Measurements from ENCODE around the gene NOP16. TPM values are rescaled to one million over a fixed set of nuclear protein-coding genes. Genes with fewer than 3 reads are reported as not detected.
A peak's percentile ranks its signal among the peaks of the same experiment; 100 is the strongest.

NOP16 gene
- total RNA-seq, 2 experiments from 2014 or later: 44.5 to 46.3 TPM

DNA sequence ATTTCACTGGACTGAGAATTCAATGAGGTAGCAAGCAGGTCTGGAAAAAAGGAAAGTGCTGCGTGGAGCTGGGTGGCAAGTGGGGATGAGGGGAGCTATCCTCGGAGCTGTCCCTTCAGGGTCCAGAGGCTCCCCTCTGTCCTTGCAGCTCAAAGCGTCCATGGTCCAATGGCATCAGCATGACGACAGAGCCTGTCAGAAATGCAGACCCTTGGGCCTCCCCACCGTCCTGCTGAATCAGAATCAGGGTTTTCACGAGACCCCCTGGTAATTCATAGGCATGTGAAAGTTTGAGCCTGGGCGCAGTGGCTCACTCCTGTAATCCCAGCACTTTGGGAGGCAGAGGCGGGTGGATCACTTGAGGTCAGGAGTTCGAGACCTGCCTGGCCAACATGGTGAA, 5.7 kb upstream of the NOP16 start:
- ChIA-PET CTCF (no interaction called here), POLR2A (interaction anchor here (1.6 kb wide), 1 partner anchor 143 kb away, joined by 3 read pairs; the partner anchor contains the start of gene RNF44)
- no peak for ATAC-seq
- Mint-ChIP-seq H3K36me3 (ENCODE audit: low read depth) (peaks cover 23% of the 10 kb centered on the region), H3K27me3 (ENCODE audit: low read depth) (no peaks in the 10 kb centered on the region), H3K4me1 (ENCODE audit: low read depth) (peaks cover 13% of the 10 kb centered on the region), H3K27ac (no peak overlapping the region), H3K9me3 (ENCODE audit: insufficient read depth) (no peaks in the 10 kb centered on the region), H3K4me3 (no peak overlapping the region)
- DNase-seq: no peak

DNA sequence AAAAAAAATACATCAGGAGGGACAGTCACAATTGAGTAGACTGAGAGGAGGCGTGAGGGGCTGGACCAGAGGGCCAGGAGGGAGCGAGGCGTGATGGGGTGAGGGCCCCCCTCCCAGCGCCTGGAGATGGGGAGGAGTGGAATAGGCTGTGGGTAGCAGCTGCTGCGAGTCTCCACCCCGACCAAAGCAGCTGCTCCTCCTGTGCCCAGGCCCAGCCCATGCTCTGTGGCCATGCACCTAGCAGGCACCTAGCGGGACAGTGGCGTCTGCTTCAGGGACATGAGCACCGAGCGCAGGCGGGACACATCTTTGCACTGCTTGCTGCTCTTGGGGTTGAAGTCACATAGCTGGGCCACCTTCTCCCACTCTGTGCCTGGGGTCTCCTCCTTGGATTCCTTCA, 4.1 kb upstream of the NOP16 start:
- peaks cover 15% of the 10 kb centered on the region for H3K4me1 Mint-ChIP-seq (ENCODE audit: low read depth)
- ChIA-PET POLR2A (no interaction called here), CTCF (interaction anchor here (1.1 to 1.3 kb wide), 2 partner anchors 13 to 56 kb away, joined by 3 to 4 read pairs; partner anchors contain the start of gene FAF2)
- no peak overlapping the region for H3K4me3 Mint-ChIP-seq
- H3K36me3 Mint-ChIP-seq (ENCODE audit: low read depth): peaks cover 27% of the 10 kb centered on the region
- no peaks in the 10 kb centered on the region for H3K9me3 Mint-ChIP-seq (ENCODE audit: insufficient read depth)
- no peak for ATAC-seq
- H3K27ac Mint-ChIP-seq: no peak overlapping the region
- no peaks in the 10 kb centered on the region for H3K27me3 Mint-ChIP-seq (ENCODE audit: low read depth)
- no peak for DNase-seq

DNA sequence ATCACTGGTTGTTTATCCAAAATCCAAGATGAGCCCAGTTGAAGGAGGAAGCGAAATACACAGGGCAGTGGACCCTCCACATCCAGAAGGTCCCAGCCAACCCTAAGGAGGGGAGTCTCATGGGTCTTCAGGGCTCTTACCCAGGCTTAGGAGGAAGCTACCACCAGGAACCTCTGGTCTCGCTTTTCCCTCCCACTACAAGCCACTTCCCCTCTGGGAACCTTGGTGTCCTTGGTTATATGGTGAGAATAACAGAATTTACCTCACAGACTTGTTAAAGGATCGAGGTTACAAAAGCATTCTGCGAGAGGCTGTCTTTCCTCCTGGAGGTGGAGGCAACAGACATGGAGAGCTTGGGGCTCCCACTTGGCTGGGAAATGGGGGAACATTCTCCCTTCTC, 3.6 kb upstream of the NOP16 start:
- CTCF ChIA-PET: interaction anchor here (1.1 to 1.3 kb wide), 2 partner anchors 13 to 56 kb away, joined by 3 to 4 read pairs; partner anchors contain the start of gene FAF2
- no peaks in the 10 kb centered on the region for H3K27me3 Mint-ChIP-seq (ENCODE audit: low read depth)
- ATAC-seq (no peak), DNase-seq (no peak)
- H3K9me3 Mint-ChIP-seq (ENCODE audit: insufficient read depth): no peaks in the 10 kb centered on the region
- peak overlapping the region; percentile 35 for H3K27ac Mint-ChIP-seq
- H3K36me3 Mint-ChIP-seq (ENCODE audit: low read depth): peaks cover 30% of the 10 kb centered on the region
- POLR2A ChIA-PET: interaction anchor here (0.6 kb wide), 1 partner anchor 142 kb away, joined by 3 read pairs; no protein-coding TSS in a partner anchor
- peaks cover 20% of the 10 kb centered on the region for H3K4me1 Mint-ChIP-seq (ENCODE audit: low read depth)
- H3K4me3 Mint-ChIP-seq: no peak overlapping the region

DNA sequence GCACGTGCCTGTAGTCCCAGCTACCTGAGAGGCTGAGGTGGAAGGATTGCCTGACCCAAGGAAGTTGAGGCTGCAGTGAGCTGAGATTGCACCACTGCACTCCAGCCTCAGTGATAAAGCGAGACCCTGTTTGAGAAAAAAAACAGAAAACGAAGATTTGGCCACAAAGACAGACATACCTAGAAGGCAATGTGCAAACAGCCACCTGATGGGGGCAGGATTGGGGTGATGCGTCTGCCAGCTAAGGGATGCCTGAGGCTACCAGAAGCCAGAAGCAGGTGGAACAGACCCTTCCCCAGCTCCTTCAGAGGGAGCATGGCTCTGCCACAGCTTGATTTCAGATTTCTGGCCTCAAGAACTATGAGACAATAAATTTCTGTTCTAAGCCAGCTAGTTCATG, 3.1 kb upstream of the NOP16 start:
- H3K4me3 Mint-ChIP-seq: no peak overlapping the region
- ATAC-seq: no peak
- ChIA-PET CTCF (interaction anchor here (1.1 to 1.3 kb wide), 2 partner anchors 14 to 57 kb away, joined by 3 to 4 read pairs; partner anchors contain the start of gene FAF2), POLR2A (interaction anchor here (0.6 kb wide), 1 partner anchor 142 kb away, joined by 3 read pairs; no protein-coding TSS in a partner anchor)
- H3K27me3 Mint-ChIP-seq (ENCODE audit: low read depth): no peaks in the 10 kb centered on the region
- DNase-seq: no peak
- peak overlapping the region; percentile 35 for H3K27ac Mint-ChIP-seq
- peaks cover 36% of the 10 kb centered on the region for H3K36me3 Mint-ChIP-seq (ENCODE audit: low read depth)
- no peaks in the 10 kb centered on the region for H3K9me3 Mint-ChIP-seq (ENCODE audit: insufficient read depth)
- peaks cover 25% of the 10 kb centered on the region for H3K4me1 Mint-ChIP-seq (ENCODE audit: low read depth)

DNA sequence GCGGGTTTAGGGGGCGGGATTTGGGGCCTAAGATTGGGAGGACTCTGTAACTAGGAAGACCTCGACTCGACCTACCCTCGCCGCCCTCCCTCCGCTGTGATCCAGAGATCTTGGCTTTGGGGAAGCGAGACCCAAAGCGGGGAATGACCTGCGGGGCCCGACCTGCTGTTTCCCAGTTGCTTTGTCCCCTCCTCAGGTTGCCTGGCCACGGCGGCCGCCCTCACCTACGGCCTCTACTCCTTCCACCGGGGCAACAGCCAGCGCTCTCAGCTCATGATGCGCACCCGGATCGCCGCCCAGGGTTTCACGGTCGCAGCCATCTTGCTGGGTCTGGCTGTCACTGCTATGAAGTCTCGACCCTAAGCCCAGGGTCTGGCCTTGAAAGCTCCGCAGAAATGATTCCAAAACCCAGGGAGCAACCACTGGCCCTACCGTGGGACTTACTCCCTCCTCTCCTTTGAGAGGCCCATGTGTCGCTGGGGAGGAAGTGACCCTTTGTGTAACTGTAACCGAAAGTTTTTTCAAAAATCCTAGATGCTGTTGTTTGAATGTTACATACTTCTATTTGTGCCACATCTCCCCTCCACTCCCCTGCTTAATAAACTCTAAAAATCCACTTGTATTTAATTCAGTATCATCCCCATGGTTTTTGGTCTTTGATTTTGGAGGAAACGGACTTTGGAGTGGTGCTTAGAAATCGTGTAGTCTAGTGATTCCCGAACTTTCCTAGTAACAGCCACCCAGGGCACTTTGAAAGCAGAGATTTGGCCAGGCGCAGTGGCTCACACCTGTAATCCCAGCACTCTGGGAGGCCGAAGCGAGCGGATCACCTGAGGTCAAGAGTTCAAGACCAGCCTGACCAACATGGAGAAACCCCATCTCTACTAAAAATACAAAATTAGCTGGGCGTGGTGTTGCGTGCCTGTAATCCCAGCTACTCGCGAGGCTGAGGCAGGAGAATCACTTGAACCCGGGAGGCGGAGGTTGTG, 1.0 kb upstream of the NOP16 start:
- Mint-ChIP-seq H3K27ac (peak overlapping the region; percentile 99), H3K36me3 (ENCODE audit: low read depth) (peaks cover 53% of the 10 kb centered on the region), H3K4me1 (ENCODE audit: low read depth) (peaks cover 38% of the 10 kb centered on the region), H3K27me3 (ENCODE audit: low read depth) (no peaks in the 10 kb centered on the region), H3K4me3 (peak overlapping the region; percentile 93), H3K9me3 (ENCODE audit: insufficient read depth) (no peaks in the 10 kb centered on the region)
- DNase-seq (no peak), ATAC-seq (peak; percentile 54)
- POLR2A ChIA-PET: interaction anchor here (0.9 to 2.3 kb wide), 8 partner anchors 21 to 909 kb away, joined by 3 to 10 read pairs (median 4); partner anchors contain the start of genes FAF2, KIAA1191 and RNF44
- CTCF ChIA-PET: interaction anchor here (1.1 to 1.4 kb wide), 2 partner anchors 58 to 154 kb away, joined by 3 to 4 read pairs; no protein-coding TSS in a partner anchor

DNA sequence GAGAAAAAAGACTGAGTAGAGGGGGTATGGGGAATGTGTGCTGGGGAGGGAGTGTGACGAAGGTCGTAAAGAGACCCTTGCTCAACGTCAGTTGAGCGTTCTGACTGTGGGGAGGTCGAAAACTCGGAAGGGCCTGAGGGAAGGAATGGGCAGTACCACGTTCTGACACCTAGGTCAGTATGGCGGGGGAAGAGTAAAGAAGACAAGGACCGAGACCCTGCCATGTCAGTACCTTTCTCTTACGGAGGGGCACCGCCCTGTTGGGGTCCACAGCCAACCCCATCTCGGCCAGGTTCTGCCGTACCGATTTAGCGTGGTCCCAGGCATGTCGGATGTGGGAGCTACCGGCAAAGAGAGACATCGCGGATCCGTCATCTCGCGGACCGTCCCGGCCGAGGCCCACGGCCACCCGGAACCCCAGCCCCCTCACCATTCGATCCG, 375 bp downstream of the NOP16 start:
- peaks cover 38% of the 10 kb centered on the region for H3K4me1 Mint-ChIP-seq (ENCODE audit: low read depth)
- peak; percentile 2 for ATAC-seq

GRCh38 chr5:176387384-176387925, 943 bp downstream of the NOP16 start:
- DNase-seq: no peak
- ATAC-seq: no peak
- Mint-ChIP-seq H3K27ac (peak overlapping the region; percentile 99), H3K9me3 (ENCODE audit: insufficient read depth) (no peaks in the 10 kb centered on the region), H3K4me3 (peak overlapping the region; percentile 93), H3K4me1 (ENCODE audit: low read depth) (peaks cover 38% of the 10 kb centered on the region), H3K27me3 (ENCODE audit: low read depth) (no peaks in the 10 kb centered on the region), H3K36me3 (ENCODE audit: low read depth) (peaks cover 66% of the 10 kb centered on the region)
- CTCF ChIA-PET: interaction anchor here (0.5 kb wide), 1 partner anchor 58 kb away, joined by 3 read pairs; no protein-coding TSS in a partner anchor
- POLR2A ChIA-PET: interaction anchor here (0.6 to 1.0 kb wide), 2 partner anchors 150 to 1685 kb away, joined by 4 read pairs; partner anchors contain the start of gene RNF44

More for the DNA sequence above, 375 bp downstream of the NOP16 start:
- H3K27ac Mint-ChIP-seq: peak overlapping the region; percentile 99
- peak; percentile 26 for DNase-seq
- no peaks in the 10 kb centered on the region for H3K9me3 Mint-ChIP-seq (ENCODE audit: insufficient read depth)
- CTCF ChIA-PET: no interaction called here
- POLR2A ChIA-PET: interaction anchor here (0.6 to 1.0 kb wide), 3 partner anchors 28 to 1684 kb away, joined by 4 read pairs; partner anchors contain the start of genes CLTB and RNF44
- H3K27me3 Mint-ChIP-seq (ENCODE audit: low read depth): no peaks in the 10 kb centered on the region
- peak overlapping the region; percentile 93 for H3K4me3 Mint-ChIP-seq
- H3K36me3 Mint-ChIP-seq (ENCODE audit: low read depth): peaks cover 63% of the 10 kb centered on the region

- Mint-ChIP-seq H3K27me3 (ENCODE audit: low read depth) (no peaks in the 10 kb centered on the region), H3K9me3 (ENCODE audit: insufficient read depth) (no peaks in the 10 kb centered on the region), H3K36me3 (ENCODE audit: low read depth) (peaks cover 67% of the 10 kb centered on the region), H3K4me3 (peak overlapping the region; percentile 93), H3K4me1 (ENCODE audit: low read depth) (peaks cover 33% of the 10 kb centered on the region), H3K27ac (peak overlapping the region; percentile 41)
- no peak for ATAC-seq
- CTCF ChIA-PET: no interaction called here
- DNase-seq: no peak
- POLR2A ChIA-PET: interaction anchor here (1.1 to 1.3 kb wide), 2 partner anchors 61 to 149 kb away, joined by 3 to 5 read pairs; partner anchors contain the start of gene FAF2
Measured at GRCh38 chr5:176386491-176386890, 1.9 kb downstream of the NOP16 start.

DNA sequence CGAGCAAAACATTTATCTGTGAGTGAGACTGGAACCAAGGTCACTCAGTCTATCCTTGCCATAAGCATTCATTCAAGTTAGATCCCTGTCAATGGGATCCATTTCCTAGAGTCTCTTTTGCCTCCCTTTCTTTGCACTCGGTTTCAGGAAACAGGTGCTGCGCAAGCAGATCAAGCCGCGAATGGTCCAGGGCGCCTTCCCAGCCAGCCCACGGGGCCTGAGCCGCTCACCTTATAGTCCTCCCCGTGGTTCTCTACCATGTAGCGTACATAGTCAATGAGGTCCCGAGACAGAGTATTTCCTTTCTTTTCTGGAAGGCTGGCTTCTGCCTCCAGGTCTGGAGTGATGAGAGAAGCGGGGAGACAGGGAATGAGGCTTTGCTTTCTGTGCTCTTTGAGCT, 3.4 kb downstream of the NOP16 start:
- DNase-seq: no peak
- no peaks in the 10 kb centered on the region for H3K27me3 Mint-ChIP-seq (ENCODE audit: low read depth)
- peaks cover 67% of the 10 kb centered on the region for H3K36me3 Mint-ChIP-seq (ENCODE audit: low read depth)
- ChIA-PET POLR2A (no interaction called here), CTCF (no interaction called here)
- H3K9me3 Mint-ChIP-seq (ENCODE audit: insufficient read depth): no peaks in the 10 kb centered on the region
- no peak overlapping the region for H3K4me3 Mint-ChIP-seq
- no peak overlapping the region for H3K27ac Mint-ChIP-seq
- no peak for ATAC-seq
- H3K4me1 Mint-ChIP-seq (ENCODE audit: low read depth): peaks cover 27% of the 10 kb centered on the region

- H3K4me3 Mint-ChIP-seq: no peak overlapping the region
- H3K27me3 Mint-ChIP-seq (ENCODE audit: low read depth): no peaks in the 10 kb centered on the region
- H3K27ac Mint-ChIP-seq: no peak overlapping the region
- ATAC-seq (no peak), DNase-seq (no peak)
- ChIA-PET CTCF (no interaction called here), POLR2A (no interaction called here)
- no peaks in the 10 kb centered on the region for H3K9me3 Mint-ChIP-seq (ENCODE audit: insufficient read depth)
- H3K36me3 Mint-ChIP-seq (ENCODE audit: low read depth): peaks cover 66% of the 10 kb centered on the region
- peaks cover 24% of the 10 kb centered on the region for H3K4me1 Mint-ChIP-seq (ENCODE audit: low read depth)
Measured at GRCh38 chr5:176384366-176384930, 4.0 kb downstream of the NOP16 start.

- Mint-ChIP-seq H3K4me1 (ENCODE audit: low read depth) (peaks cover 24% of the 10 kb centered on the region), H3K9me3 (ENCODE audit: insufficient read depth) (no peaks in the 10 kb centered on the region), H3K27me3 (ENCODE audit: low read depth) (no peaks in the 10 kb centered on the region), H3K27ac (no peak overlapping the region), H3K36me3 (ENCODE audit: low read depth) (peaks cover 66% of the 10 kb centered on the region), H3K4me3 (no peak overlapping the region)
- no peak for DNase-seq
- ChIA-PET POLR2A (no interaction called here), CTCF (no interaction called here)
- no peak for ATAC-seq
Measured at GRCh38 chr5:176383961-176384360, 4.4 kb downstream of the NOP16 start.

Measured in activated CD8-positive, alpha-beta T cell treated with anti-CD3 and anti-CD28 coated beads, Interleukin-2, amount 10 ng/mL, durations not matched to agents 7 days and 5 days (primary cell).